ENCODE data around the gene BAG1. TPM values are rescaled to one million over a fixed set of nuclear protein-coding genes. Genes with fewer than 3 reads are reported as not detected.

BAG1 gene
- total RNA-seq, 4 donors from 2014 or later: 122 to 220 (median 172) TPM

DNA sequence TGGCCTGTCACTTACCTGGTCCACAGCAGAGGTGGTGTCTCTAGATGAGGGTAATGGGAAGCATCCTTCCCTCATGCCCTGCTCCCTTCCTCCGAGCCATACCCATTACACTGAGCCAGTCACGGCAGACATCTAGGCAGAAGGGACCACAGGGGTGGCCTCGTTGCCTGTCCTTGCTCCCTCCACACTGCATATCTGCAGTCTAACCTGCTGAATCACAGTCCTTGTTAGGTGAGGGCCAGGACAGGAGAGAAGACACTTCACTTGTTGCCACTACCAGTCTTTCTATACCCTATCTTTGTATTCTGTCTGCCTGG, 43.0 kb downstream of the BAG1 start:
- intact Hi-C loops (cut with DNase I; ENCODE audit: low total_unique reads): no loop called here
- TF ChIP-seq, protein P1, sequence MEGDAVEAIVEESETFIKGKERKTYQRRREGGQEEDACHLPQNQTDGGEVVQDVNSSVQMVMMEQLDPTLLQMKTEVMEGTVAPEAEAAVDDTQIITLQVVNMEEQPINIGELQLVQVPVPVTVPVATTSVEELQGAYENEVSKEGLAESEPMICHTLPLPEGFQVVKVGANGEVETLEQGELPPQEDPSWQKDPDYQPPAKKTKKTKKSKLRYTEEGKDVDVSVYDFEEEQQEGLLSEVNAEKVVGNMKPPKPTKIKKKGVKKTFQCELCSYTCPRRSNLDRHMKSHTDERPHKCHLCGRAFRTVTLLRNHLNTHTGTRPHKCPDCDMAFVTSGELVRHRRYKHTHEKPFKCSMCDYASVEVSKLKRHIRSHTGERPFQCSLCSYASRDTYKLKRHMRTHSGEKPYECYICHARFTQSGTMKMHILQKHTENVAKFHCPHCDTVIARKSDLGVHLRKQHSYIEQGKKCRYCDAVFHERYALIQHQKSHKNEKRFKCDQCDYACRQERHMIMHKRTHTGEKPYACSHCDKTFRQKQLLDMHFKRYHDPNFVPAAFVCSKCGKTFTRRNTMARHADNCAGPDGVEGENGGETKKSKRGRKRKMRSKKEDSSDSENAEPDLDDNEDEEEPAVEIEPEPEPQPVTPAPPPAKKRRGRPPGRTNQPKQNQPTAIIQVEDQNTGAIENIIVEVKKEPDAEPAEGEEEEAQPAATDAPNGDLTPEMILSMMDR (IDR thresholded peaks at IDR 0.05): no peak
- no peak for TF ChIP-seq POLR2A (IDR thresholded peaks at IDR 0.05)
- DNase-seq (ENCODE audit: low spot score in 2 of 2): no peak
- 87 to 92% methylated on average over 3 of the region's 3 CpGs for WGBS, 2 donors
- H3K4me3 ChIP-seq (ENCODE audit: low read depth, poor library complexity, severe bottlenecking): no peak overlapping the region

DNA sequence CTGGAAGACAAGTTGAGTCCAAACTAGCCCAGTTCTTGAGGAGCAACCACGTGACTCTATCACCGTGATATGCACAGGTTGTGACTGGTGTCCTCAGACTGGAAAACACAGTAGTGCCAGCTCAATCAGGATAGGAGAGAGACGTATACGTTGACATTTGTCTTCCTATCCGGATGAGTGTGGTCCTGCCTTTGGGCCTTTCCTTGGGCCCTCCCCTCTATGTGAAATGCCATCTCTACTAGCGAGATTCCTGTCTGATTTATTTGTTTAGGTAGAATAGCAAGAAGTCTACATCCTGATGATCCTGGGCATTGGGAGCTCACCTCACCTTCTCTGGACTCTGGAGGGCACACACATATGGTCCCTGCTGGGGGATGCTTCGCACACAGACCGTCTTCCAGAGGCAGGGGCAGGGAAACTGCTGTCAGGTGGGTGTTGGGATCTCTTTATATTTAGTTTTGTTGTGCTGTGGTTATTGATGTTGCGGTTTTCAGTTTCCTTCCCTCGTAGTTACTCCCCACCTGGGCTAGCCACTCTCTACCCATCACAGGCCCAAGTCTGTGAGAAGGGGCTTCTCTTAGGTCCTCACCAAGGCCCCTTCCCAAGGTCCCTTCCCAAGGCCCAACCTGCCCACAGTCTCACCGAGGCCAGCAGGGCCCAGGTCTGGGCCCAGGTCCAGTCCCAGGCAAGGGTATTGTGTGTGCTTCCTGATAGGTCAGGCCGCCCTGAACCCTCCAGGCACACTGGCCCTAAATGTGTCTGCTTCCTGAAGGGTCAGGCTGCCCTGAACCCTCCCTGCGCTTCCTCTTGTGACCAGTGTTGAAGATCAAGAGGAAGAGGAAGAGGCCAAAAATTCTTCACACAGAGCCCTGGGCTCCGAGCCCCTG, 43.6 kb downstream of the BAG1 start:
- TF ChIP-seq, protein P1 (IDR thresholded peaks at IDR 0.05): no peak
- TF ChIP-seq POLR2A (IDR thresholded peaks at IDR 0.05): no peak
- no peak for DNase-seq (ENCODE audit: low spot score in 2 of 2)
- H3K4me3 ChIP-seq (ENCODE audit: low read depth, poor library complexity, severe bottlenecking): no peak overlapping the region
- 82 to 83% methylated on average over 13 to 14 of the region's 14 CpGs for WGBS, 2 donors
- intact Hi-C loops (cut with DNase I; ENCODE audit: low total_unique reads): no loop called here

DNA sequence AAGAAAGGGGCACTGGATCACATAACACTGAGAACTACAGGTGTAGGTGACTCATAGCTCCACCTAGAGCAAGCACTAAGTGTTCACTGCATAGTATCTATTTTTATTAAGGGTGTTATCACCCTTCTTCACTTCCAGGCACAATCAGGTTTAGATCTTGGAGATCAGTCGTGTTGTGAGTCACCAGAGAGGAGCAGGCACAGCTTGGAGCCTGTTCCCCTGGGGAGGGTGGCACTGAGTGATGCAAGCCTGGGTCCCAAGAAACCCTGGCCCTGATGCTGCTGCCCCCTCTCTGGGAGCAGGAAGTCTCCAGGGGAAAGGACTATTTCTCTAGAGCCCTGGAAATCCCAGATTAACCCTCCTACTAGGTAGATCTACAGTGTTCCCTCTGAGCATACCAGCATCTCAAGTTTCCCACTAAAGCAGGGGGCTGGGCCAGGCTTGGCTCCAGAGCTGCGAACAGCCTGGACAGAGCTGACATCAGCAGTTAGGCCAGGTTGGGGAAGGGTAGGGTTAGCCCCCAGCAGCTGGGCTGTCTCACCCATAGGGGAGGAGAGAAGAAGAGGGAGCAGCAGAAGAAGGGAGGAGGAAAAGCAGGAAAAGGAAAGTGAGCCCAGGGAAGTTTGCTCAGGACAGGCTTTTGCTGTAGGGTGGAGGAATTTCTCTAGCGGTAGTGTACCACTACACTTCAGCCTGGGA, 52.7 kb downstream of the BAG1 start:
- WGBS, 2 donors: 34 to 42% methylated on average over 3 of the region's 3 CpGs
- no peak overlapping the region for H3K4me3 ChIP-seq (ENCODE audit: low read depth, poor library complexity, severe bottlenecking)
- no peak for TF ChIP-seq POLR2A (IDR thresholded peaks at IDR 0.05)
- TF ChIP-seq, protein P1 (IDR thresholded peaks at IDR 0.05): no peak
- no peak for DNase-seq (ENCODE audit: low spot score in 2 of 2)
- intact Hi-C loops (cut with DNase I; ENCODE audit: low total_unique reads): no loop called here

DNA sequence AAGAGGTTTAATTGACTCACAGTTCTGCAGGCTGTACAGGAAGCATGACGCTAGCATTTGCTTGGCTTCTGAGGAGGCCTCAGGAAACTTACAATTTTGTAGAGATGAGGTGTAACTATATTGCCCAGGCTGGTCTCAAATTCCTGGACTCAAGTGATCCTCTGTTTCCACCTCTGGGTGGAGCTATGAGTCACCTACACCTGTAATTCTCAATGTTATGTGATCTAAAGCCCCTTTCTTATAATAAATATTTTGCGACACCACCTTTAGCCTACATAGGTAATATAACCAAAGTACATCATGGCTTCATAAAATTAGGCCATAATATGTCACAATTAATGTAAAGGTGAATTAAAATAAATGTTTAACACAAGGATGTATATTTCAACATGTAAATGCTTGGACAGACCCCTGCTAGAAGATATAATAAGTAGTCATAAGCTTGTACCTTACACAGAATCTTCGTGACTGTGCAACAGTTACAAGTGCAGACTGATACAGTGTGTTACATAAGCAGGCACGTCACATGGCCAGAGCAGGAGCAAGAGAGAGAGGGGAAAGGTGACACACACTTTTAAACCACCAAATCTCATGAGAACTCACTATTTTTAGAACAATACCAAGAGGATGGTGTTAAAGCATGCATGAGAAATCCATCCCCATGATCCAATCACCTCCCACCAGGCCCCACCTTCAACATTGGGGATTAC, 54.3 kb downstream of the BAG1 start:
- TF ChIP-seq, protein P1 (IDR thresholded peaks at IDR 0.05): no peak
- TF ChIP-seq POLR2A (IDR thresholded peaks at IDR 0.05): no peak
- H3K4me3 ChIP-seq (ENCODE audit: low read depth, poor library complexity, severe bottlenecking): no peak overlapping the region
- intact Hi-C loops (cut with DNase I; ENCODE audit: low total_unique reads): no loop called here
- 87 to 90% methylated on average over 4 of the region's 4 CpGs for WGBS, 2 donors
- DNase-seq (ENCODE audit: low spot score in 2 of 2): no peak

DNA sequence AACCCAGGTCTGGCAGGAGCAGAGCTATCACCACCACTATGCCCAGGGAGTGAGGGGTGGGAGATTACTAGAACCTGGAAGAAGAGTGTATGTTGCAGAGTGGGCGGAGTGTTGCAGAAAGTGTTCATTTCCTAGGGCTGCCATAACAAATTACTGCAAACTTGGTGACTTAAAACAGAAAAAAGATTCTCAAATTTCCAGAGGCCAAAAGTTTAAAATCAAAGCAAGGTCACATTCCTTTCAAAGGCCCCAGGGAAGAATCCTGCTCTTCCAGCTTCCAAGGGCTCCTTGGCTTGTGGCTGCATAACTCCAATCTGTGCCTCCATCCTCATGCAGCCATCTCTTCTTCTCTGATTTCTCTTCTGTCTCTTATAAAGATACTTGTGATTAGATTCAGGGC, 55.1 kb downstream of the BAG1 start:
- no peak for DNase-seq (ENCODE audit: low spot score in 2 of 2)
- H3K4me3 ChIP-seq (ENCODE audit: low read depth, poor library complexity, severe bottlenecking): no peak overlapping the region
- intact Hi-C loops (cut with DNase I; ENCODE audit: low total_unique reads): no loop called here
- 90 to 100% methylated on average over 1 of the region's 1 CpG for WGBS, 2 donors
- TF ChIP-seq, protein P1 (IDR thresholded peaks at IDR 0.05): no peak
- no peak for TF ChIP-seq POLR2A (IDR thresholded peaks at IDR 0.05)

Data from lower leg skin (tissue), 4 donors.